Measurements from ENCODE around the gene HNRNPA0. TPM values are rescaled to one million over a fixed set of nuclear protein-coding genes. Genes with fewer than 3 reads are reported as not detected.

Gene HNRNPA0
- total RNA-seq, 1 experiment from 2014 or later, result 33.3 TPM

DNA sequence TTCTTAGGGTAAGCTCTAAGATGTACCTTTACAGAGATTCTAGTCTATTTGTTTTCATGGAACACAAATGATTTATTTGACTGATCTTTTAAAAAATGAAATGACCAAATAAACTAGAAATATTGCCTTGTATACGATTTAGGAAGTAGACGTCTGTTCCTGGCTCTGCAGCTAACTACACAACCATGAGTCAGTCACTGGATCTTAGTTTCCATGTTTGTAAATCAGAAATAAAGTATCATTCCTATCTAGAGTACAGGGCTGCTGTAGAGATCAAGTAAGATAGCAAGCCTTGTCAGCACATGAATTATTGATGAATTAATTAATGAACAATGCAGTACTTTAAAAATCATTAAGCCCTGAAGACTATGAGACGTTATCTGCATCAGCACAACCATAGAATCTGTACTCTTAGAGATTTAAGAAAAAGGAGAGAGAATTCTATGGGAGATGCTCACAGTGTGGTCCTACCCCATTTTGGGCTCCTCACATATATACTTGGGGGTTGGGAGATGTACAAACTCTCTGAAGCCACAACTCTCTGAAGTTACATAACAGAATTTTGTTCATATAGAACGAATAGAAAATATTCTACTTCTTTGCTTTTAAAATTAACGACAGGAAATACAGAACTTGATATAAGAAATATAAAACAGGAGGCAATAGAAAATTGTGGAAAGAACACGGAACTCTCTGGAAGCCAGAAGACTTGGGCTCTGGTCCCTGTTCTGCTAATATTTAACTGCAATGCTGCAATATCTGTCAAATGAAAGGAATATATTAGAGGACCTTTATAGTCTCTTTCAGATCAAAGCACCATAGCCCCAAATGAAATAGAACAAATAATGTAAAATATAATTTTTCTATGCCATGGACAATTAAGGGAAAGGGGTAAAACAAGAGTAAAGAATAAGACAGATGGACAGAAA lies 48.4 kb upstream of the HNRNPA0 start:
- H3K4me1 ChIP-seq (ENCODE audit: control insufficient read depth, insufficient read depth, low read length), result no peaks in the 10 kb centered on the region
- ATAC-seq, result no peak
- CTCF ChIA-PET, result no interaction called here
- TF ChIP-seq POLR2AphosphoS5 (IDR thresholded peaks at IDR 0.05; ENCODE audit: low read depth, low read length), result no peak
- no peak for TF ChIP-seq SIN3A (IDR thresholded peaks at IDR 0.05; ENCODE audit: borderline replicate concordance, insufficient read depth, low read depth, low read length)
- no peak for TF ChIP-seq TCF7L2 (IDR thresholded peaks at IDR 0.05; ENCODE audit: low read depth, low read length)
- no peak for TF ChIP-seq CTCF (IDR thresholded peaks at IDR 0.05)
- no peak for TF ChIP-seq REST (IDR thresholded peaks at IDR 0.05; ENCODE audit: insufficient read depth in 1 of 2, low read depth in 2 of 2, low read length in 1 of 2)
- in situ Hi-C loops (cut with HindIII; ENCODE audit: low pct_unique_long_range_greater_than_20kb, low sequenced_read_pairs), result no loop called here
- no peaks in the 10 kb centered on the region for H3K36me3 ChIP-seq (ENCODE audit: control insufficient read depth, insufficient read depth, low read length)
- POLR2A ChIA-PET, result interaction anchor here (0.5 kb wide), 1 partner anchor 49 kb away, joined by 8 read pairs; no protein-coding TSS in a partner anchor
- H3K27ac ChIP-seq (ENCODE audit: low read length), result no peak overlapping the region
- H3K27me3 ChIP-seq (ENCODE audit: control insufficient read depth, insufficient read depth, low read length), result peaks cover 3% of the 10 kb centered on the region
- BruUV-seq (replicated peaks), result no TSS peak
- DNase-seq (ENCODE audit: low read depth, low spot score), result no peak
- H3K9me3 ChIP-seq (ENCODE audit: control insufficient read depth, insufficient read depth, low read depth, low read length), result no peaks in the 10 kb centered on the region
- intact Hi-C loops (cut with micrococcal nuclease; ENCODE audit: unreplicated experiment), result no loop called here
- H3K4me3 ChIP-seq (ENCODE audit: low read depth in 2 of 2, low read length in 2 of 2), result no peak overlapping the region

GRCh38 chr5:137800700-137801411 lies 46.7 kb upstream of the HNRNPA0 start:
- Histone ChIP-seq H3K4me1 (ENCODE audit: control insufficient read depth, insufficient read depth, low read length) (no peaks in the 10 kb centered on the region), H3K27me3 (ENCODE audit: control insufficient read depth, insufficient read depth, low read length) (peaks cover 3% of the 10 kb centered on the region), H3K36me3 (ENCODE audit: control insufficient read depth, insufficient read depth, low read length) (no peaks in the 10 kb centered on the region), H3K9me3 (ENCODE audit: control insufficient read depth, insufficient read depth, low read depth, low read length) (no peaks in the 10 kb centered on the region), H3K4me3 (ENCODE audit: low read depth in 2 of 2, low read length in 2 of 2) (no peak overlapping the region), H3K27ac (ENCODE audit: low read length) (no peak overlapping the region)
- ATAC-seq (no peak), DNase-seq (ENCODE audit: low read depth, low spot score) (no peak)
- in situ Hi-C loops (cut with HindIII; ENCODE audit: low pct_unique_long_range_greater_than_20kb, low sequenced_read_pairs), result no loop called here
- intact Hi-C loops (cut with micrococcal nuclease; ENCODE audit: unreplicated experiment), result no loop called here
- POLR2A ChIA-PET, result interaction anchor here (0.5 kb wide), 1 partner anchor 17 kb away, joined by 9 read pairs; no protein-coding TSS in a partner anchor
- CTCF ChIA-PET, result no interaction called here
- no TSS peak for BruUV-seq (replicated peaks)
- TF ChIP-seq SIN3A (IDR thresholded peaks at IDR 0.05; ENCODE audit: borderline replicate concordance, insufficient read depth, low read depth, low read length), result no peak
- no peak; the same call in 1 of the 2 replicates for TF ChIP-seq CTCF (IDR thresholded peaks at IDR 0.05)
- TF ChIP-seq TCF7L2 (IDR thresholded peaks at IDR 0.05; ENCODE audit: low read depth, low read length), result no peak
- no peak for TF ChIP-seq POLR2AphosphoS5 (IDR thresholded peaks at IDR 0.05; ENCODE audit: low read depth, low read length)
- TF ChIP-seq REST (IDR thresholded peaks at IDR 0.05; ENCODE audit: insufficient read depth in 1 of 2, low read depth in 2 of 2, low read length in 1 of 2), result no peak

Data from Panc1 (cell line).